IMR-90 (cell line): ENCODE measurements around the gene MOB1B. TPM values are rescaled to one million over a fixed set of nuclear protein-coding genes. Genes with fewer than 3 reads are reported as not detected.

Source experiments
- ATAC-seq: fragments of 200-7000 bp; cut with Tn5 transposase; 2 replicates; pipeline ENCODE4 v1.9.1; 2020; ENCODE audit warnings: low read depth, mild to moderate bottlenecking, moderate library complexity
- BruUV-seq: library from RNA; stranded (reverse); fragments of 400-500 nt; replicated peaks from 2 replicates; lab custom pipeline; 2021; lab: Mats Ljungman, UMichigan
- CTCF ChIA-PET: fragments of 300-600 bp; formaldehyde crosslinking; extraction: SDS; loops from one replicate; lab custom pipeline; 2021; ENCODE audit warnings: antibody characterized with exemption; lab: Yijun Ruan, JAX
- POLR2A ChIA-PET: fragments of 300-600 bp; sonication (Branson Sonifier 250); formaldehyde crosslinking; loops from one replicate; lab custom pipeline; 2022; ENCODE audit warnings: antibody characterized with exemption; ENCODE audit not compliant: unreplicated experiment; lab: Charles Lee
- DNase-seq: peaks from one replicate; pipeline ENCODE4 v3.0.0; 2013
- H2AFZ ChIP-seq: replicated peaks from 2 replicates; pipeline ENCODE3; 2013; ENCODE audit warnings: low read length, mild to moderate bottlenecking; ENCODE audit not compliant: poor library complexity
- H2AK5ac ChIP-seq: 2 replicates; pipeline ENCODE4 v1.6.1; 2013; ENCODE audit warnings: low read depth, low read length, inconsistent platforms
- H2AK9ac ChIP-seq: replicated peaks from 2 replicates; pipeline ENCODE3; 2013; ENCODE audit warnings: mild to moderate bottlenecking, low read depth, low read length, moderate library complexity; ENCODE audit not compliant: poor library complexity
- H2BK120ac ChIP-seq: 2 replicates; pipeline ENCODE4 v1.6.1; 2013; ENCODE audit warnings: low read depth, low read length, inconsistent platforms
- H2BK15ac ChIP-seq: 3 replicates; pipeline ENCODE4 v1.6.1; 2013; ENCODE audit warnings: low read depth, low read length, inconsistent platforms
- H2BK20ac ChIP-seq: 2 replicates; pipeline ENCODE4 v1.6.1; 2013; ENCODE audit warnings: low read depth, mild to moderate bottlenecking, inconsistent platforms, low read length, moderate library complexity
- H2BK5ac ChIP-seq: 2 replicates; pipeline ENCODE4 v1.6.1; 2013; ENCODE audit warnings: mild to moderate bottlenecking, low read depth, low read length, inconsistent platforms; ENCODE audit not compliant: poor library complexity, severe bottlenecking
- H3K14ac ChIP-seq: replicated peaks from 2 replicates; pipeline ENCODE4 v1.6.1; 2013; ENCODE audit warnings: low read depth, low read length, inconsistent platforms
- H3K18ac ChIP-seq: 2 replicates; pipeline ENCODE4 v1.6.1; 2013; ENCODE audit warnings: low read depth, low read length, control low read depth
- H3K23ac ChIP-seq: 2 replicates; pipeline ENCODE4 v1.6.1; 2013; ENCODE audit warnings: low read depth, low read length, inconsistent platforms
- H3K27ac ChIP-seq: 2 replicates; pipeline ENCODE4 v1.5.1; 2013; ENCODE audit warnings: mild to moderate bottlenecking, control low read depth, low read length; ENCODE audit not compliant: insufficient read depth
- H3K27me3 ChIP-seq: 2 replicates; pipeline ENCODE4 v1.6.1; 2013; ENCODE audit warnings: low read length; ENCODE audit not compliant: control insufficient read depth, insufficient read depth
- H3K36me3 ChIP-seq: 2 replicates; pipeline ENCODE4 v1.6.1; 2013; ENCODE audit warnings: low read length, mixed read lengths; ENCODE audit not compliant: control insufficient read depth, insufficient read depth
- H3K4ac ChIP-seq: 2 replicates; pipeline ENCODE4 v1.6.1; 2013; ENCODE audit warnings: low read depth, low read length, inconsistent platforms
- H3K4me1 ChIP-seq: 2 replicates; pipeline ENCODE4 v1.6.1; 2013; ENCODE audit warnings: low read length, mixed read lengths; ENCODE audit not compliant: control insufficient read depth, insufficient read depth
- H3K4me2 ChIP-seq: 2 replicates; pipeline ENCODE4 v1.6.1; 2013; ENCODE audit warnings: low read depth, mild to moderate bottlenecking, control low read depth, low read length, moderate library complexity
- H3K4me3 ChIP-seq: 2 replicates; pipeline ENCODE4 v1.5.1; 2013; ENCODE audit warnings: low read depth, mild to moderate bottlenecking, control low read depth, low read length, moderate library complexity; ENCODE audit not compliant: insufficient read depth
- H3K56ac ChIP-seq: 2 replicates; pipeline ENCODE4 v1.6.1; 2013; ENCODE audit warnings: low read length, inconsistent platforms; ENCODE audit not compliant: insufficient read depth; ENCODE audit errors: extremely low read depth
- H3K79me1 ChIP-seq, 2 experiments: 2 replicates each; pipeline ENCODE4 v1.6.1; 2013; ENCODE audit warnings: low read length in 2 of 2, inconsistent platforms in 1 of 2, low read depth in 1 of 2
- H3K9ac ChIP-seq: 2 replicates; pipeline ENCODE4 v1.6.1; 2013; ENCODE audit warnings: low read depth, low read length, control low read depth
- H3K9me1 ChIP-seq: 2 replicates; pipeline ENCODE4 v1.6.1; 2013; ENCODE audit warnings: low read length, inconsistent platforms; ENCODE audit not compliant: insufficient read depth
- H3K9me3 ChIP-seq: 2 replicates; pipeline ENCODE4 v1.6.1; 2013; ENCODE audit warnings: low read length; ENCODE audit not compliant: control insufficient read depth, insufficient read depth
- H4K20me1 ChIP-seq: 2 replicates; pipeline ENCODE4 v1.6.1; 2013; ENCODE audit warnings: low read length, inconsistent platforms; ENCODE audit not compliant: insufficient read depth
- H4K5ac ChIP-seq: 2 replicates; pipeline ENCODE4 v1.6.1; 2013; ENCODE audit warnings: mild to moderate bottlenecking, low read depth, low read length, control low read depth
- H4K8ac ChIP-seq, 2 experiments: 2 replicates each; pipeline ENCODE4 v1.6.1; 2013; ENCODE audit warnings: low read depth in 2 of 2, low read length in 2 of 2, control low read depth in 1 of 2, inconsistent platforms in 1 of 2
- H4K91ac ChIP-seq: 2 replicates; pipeline ENCODE4 v1.6.1; 2013; ENCODE audit warnings: low read depth, low read length, inconsistent platforms; ENCODE audit not compliant: insufficient read depth
- BHLHE40 ChIP-seq: fragments of 150-350 bp; IDR thresholded peaks from 2 replicates; pipeline ENCODE4 v1.6.1; 2016; ENCODE audit warnings: mild to moderate bottlenecking, low read depth, low read length
- CHD1 ChIP-seq: IDR thresholded peaks from 2 replicates; pipeline ENCODE4 v1.6.1; 2012; ENCODE audit warnings: low read depth, low read length, improper control_type of control experiment
- FOS ChIP-seq: fragments of 150-350 bp; IDR thresholded peaks from 2 replicates; pipeline ENCODE4 v1.6.1; 2016; ENCODE audit warnings: low read depth, low read length
- SMC3 ChIP-seq: fragments of 150-350 bp; IDR thresholded peaks from 2 replicates; pipeline ENCODE4 v1.6.1; 2016; ENCODE audit warnings: low read depth, mild to moderate bottlenecking, antibody characterized with exemption, low read length, moderate library complexity
- WGBS, 2 experiments: methylation state at CpG; one replicate each; pipeline versions ENCODE4 v1.1.5 to v1.1.7; 2013; ENCODE audit warnings: missing lambda C conversion rate in 2 of 2; ENCODE audit not compliant: insufficient read length in 1 of 2; ENCODE audit errors: extremely low coverage in 2 of 2; 5-methylcytosine and 5-hydroxymethylcytosine counted together
- dilution Hi-C: fragments of 300-500 bp; cut with HindIII; formaldehyde crosslinking; loops from one replicate; pipeline ENCODE4 v1.14.3; 2018; ENCODE audit warnings: low sequenced_read_pairs; ENCODE audit not compliant: unreplicated experiment
- in situ Hi-C: fragments of 300-500 bp; cut with MboI; formaldehyde crosslinking; loops from 3 replicates; pipeline ENCODE4 v1.14.3; 2019; ENCODE audit warnings: low sequenced_read_pairs, inconsistent platforms, mixed read lengths
- intact Hi-C: fragments of 100-400 bp; cut with micrococcal nuclease; formaldehyde crosslinking; loops from 2 replicates; pipeline ENCODE4 v1.10.0; 2022
- polyA plus RNA-seq, 3 experiments: library from polyadenylated mRNA; depleted of rRNA; stranded (reverse); fragments of >200 nt; gene quantifications; 2 replicates each; pipeline ENCODE4 v1.2.3, GENCODE V29; 2012; ENCODE audit warnings: low replicate concordance in 1 of 3
- total RNA-seq: library from RNA; depleted of rRNA; stranded (reverse); fragments of >200 nt; gene quantifications from 2 replicates; pipeline ENCODE4 v1.2.3, GENCODE V29; 2012

MOB1B gene
- total and polyA plus RNA-seq, 2 of the 4 experiments (the other 2 are of a cell fraction) = 5.7 to 6.8 TPM

DNA sequence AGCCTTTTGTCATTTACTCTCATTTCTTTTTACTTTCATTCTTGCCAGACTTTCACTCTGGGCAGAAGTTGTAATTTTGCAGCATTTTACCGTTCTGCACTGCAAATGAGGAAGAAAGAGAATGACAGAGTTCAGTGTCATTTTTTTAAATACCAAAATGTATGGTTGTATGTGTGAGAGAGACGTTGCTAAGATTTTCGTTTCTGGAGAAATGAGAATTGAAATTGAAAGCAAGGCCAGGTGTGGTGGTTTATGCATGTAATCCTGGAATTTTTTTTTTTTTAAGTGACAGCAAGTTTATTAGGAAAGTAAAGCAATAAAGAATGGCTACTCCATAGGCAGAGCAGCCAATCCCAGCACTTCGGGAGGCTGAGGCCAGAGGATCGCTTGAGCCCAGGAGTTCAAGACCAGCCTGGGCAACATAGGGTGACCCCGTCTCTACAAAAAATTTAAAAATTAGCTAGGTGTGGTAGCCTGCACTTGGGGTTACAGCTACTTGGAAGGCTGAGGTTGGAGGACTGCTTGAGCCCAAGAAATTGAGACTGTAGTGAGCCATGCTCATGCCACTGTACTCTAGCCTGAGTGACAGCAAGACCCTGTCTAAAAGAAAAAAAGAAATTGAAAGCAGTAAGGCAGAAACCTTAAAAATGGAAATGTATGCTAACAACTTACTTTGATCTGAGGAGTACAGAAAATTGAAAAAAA lies 104.2 kb downstream of the MOB1B start:
- Histone ChIP-seq H3K18ac (no peak overlapping the region), H3K56ac (no peak overlapping the region), H2BK15ac (no peak overlapping the region), H3K9me1 (no peaks in the 10 kb centered on the region), H3K4me3 (no peak overlapping the region), H4K8ac (0 out of 4 replicates have a peak overlapping the region, but pooled peaks of 1 of the 2 experiments have one; percentile 25), H2AK9ac (no peak overlapping the region), H2BK20ac (no peak overlapping the region), H4K91ac (no peak overlapping the region), H3K4me1 (peaks cover 11% of the 10 kb centered on the region), H3K9me3 (no peaks in the 10 kb centered on the region; the same call in 1 of the 2 replicates), H4K20me1 (peaks cover 9% of the 10 kb centered on the region), H3K36me3 (peaks cover 2% of the 10 kb centered on the region; the same call in 1 of the 2 replicates), H2AK5ac (no peak overlapping the region), H4K5ac (no peak overlapping the region), H3K4me2 (no peak overlapping the region), H2BK120ac (no peak overlapping the region), H3K79me1 (peaks cover 5 to 41% of the 10 kb centered on the region in 2 experiments; a peak in 3 of 4 replicates), H3K27ac (no peak overlapping the region), H2AFZ (no peak overlapping the region), H3K27me3 (no peaks in the 10 kb centered on the region), H3K4ac (no peak overlapping the region), H3K14ac (no peak overlapping the region), H3K23ac (no peak overlapping the region), H2BK5ac (no peak overlapping the region), H3K9ac (no peak overlapping the region)
- ChIA-PET POLR2A (no interaction called here), CTCF (interaction anchor here (1.3 kb wide), 1 partner anchor 104 kb away, joined by 3 read pairs; the partner anchor contains the start of gene MOB1B)
- no peak for DNase-seq
- dilution Hi-C loops (no loop called here), in situ Hi-C loops (no loop called here), intact Hi-C loops (loop anchor here (5.0 kb wide), 1 partner anchor 319 kb away; the partner anchor contains the start of gene UTP3)
- no peak for ATAC-seq
- TF ChIP-seq SMC3 (no peak), BHLHE40 (no peak), FOS (no peak), CHD1 (no peak)
- no TSS peak for BruUV-seq
- WGBS, 2 experiments = 93 to 100% methylated on average over 2 to 4 of the region's 6 CpGs
